Lower leg skin (tissue), 4 donors: Measurements from ENCODE around the gene SPI1. TPM values are rescaled to one million over a fixed set of nuclear protein-coding genes. Genes with fewer than 3 reads are reported as not detected.

Source experiments
- DNase-seq, 2 donors: peaks; one replicate each; pipeline ENCODE4 v3.0.0-alpha.2; 2019; ENCODE audit warnings: low spot score in 2 of 2
- H3K4me3 ChIP-seq: fragments of 200-600 bp; sonication (generic); 2 replicates; pipeline ENCODE4 v1.5.1; 2017; ENCODE audit warnings: mild to moderate bottlenecking, low read depth; ENCODE audit not compliant: poor library complexity, severe bottlenecking
- POLR2A ChIP-seq, 2 donors: fragments of 450-650 bp; IDR thresholded peaks; one replicate each; pipeline ENCODE4 v1.6.1; 2016 to 2017; ENCODE audit warnings: antibody characterized with exemption in 2 of 2, mild to moderate bottlenecking in 1 of 2, moderate library complexity in 1 of 2
- WGBS, 2 donors: methylation state at CpG; one replicate each; pipeline ENCODE4 v1.1.5; 2018; 5-methylcytosine and 5-hydroxymethylcytosine counted together
- intact Hi-C: fragments of 100-400 bp; cut with DNase I; formaldehyde crosslinking; loops from one replicate; pipeline ENCODE4 v1.15.0; 2023; ENCODE audit warnings: low total_unique reads
- total RNA-seq, 4 donors: library from RNA; depleted of rRNA; stranded (reverse); fragments of >200 nt; gene quantifications; one replicate each; pipeline ENCODE4 v1.1.0, GENCODE V29; 2016
- TF ChIP-seq, protein P1 (sequence below), 3 donors: fragments of 450-650 bp; IDR thresholded peaks; one replicate each; pipeline ENCODE4 v1.5.1; 2016; ENCODE audit warnings: antibody characterized with exemption in 3 of 3, mild to moderate bottlenecking in 3 of 3, moderate library complexity in 2 of 3

Gene SPI1
- total RNA-seq, 4 donors from 2014 or later: 7.7 to 13.4 (median 10.6) TPM

DNA sequence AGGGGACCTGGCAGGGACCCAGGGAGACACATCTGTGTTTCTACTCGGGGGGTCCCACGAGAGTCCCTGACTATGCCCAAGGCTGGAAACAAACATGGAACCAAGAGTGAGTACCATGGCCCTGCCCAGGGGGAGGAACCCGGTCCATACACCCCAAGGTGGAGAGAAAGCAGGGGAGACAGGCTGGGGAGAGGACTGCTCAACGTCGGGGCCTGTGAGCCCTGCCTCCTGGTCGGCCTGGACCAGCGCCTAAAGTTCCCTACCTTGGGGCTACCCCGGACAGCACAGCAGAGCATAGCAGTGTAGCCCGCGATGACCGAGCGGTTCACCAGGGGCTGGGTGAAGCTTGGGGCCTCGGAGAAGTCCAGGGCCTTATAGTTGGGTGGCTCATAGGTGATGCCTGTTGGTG is 46.0 kb downstream of the SPI1 start:
- intact Hi-C loops: no loop called here
- no peak for DNase-seq
- no peak overlapping the region for H3K4me3 ChIP-seq
- WGBS, 2 donors: 78% methylated on average over 13 of the region's 13 CpGs
- TF ChIP-seq POLR2A (IDR thresholded peaks at IDR 0.05): no peak
- TF ChIP-seq, protein P1, sequence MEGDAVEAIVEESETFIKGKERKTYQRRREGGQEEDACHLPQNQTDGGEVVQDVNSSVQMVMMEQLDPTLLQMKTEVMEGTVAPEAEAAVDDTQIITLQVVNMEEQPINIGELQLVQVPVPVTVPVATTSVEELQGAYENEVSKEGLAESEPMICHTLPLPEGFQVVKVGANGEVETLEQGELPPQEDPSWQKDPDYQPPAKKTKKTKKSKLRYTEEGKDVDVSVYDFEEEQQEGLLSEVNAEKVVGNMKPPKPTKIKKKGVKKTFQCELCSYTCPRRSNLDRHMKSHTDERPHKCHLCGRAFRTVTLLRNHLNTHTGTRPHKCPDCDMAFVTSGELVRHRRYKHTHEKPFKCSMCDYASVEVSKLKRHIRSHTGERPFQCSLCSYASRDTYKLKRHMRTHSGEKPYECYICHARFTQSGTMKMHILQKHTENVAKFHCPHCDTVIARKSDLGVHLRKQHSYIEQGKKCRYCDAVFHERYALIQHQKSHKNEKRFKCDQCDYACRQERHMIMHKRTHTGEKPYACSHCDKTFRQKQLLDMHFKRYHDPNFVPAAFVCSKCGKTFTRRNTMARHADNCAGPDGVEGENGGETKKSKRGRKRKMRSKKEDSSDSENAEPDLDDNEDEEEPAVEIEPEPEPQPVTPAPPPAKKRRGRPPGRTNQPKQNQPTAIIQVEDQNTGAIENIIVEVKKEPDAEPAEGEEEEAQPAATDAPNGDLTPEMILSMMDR (IDR thresholded peaks at IDR 0.05): no peak

DNA sequence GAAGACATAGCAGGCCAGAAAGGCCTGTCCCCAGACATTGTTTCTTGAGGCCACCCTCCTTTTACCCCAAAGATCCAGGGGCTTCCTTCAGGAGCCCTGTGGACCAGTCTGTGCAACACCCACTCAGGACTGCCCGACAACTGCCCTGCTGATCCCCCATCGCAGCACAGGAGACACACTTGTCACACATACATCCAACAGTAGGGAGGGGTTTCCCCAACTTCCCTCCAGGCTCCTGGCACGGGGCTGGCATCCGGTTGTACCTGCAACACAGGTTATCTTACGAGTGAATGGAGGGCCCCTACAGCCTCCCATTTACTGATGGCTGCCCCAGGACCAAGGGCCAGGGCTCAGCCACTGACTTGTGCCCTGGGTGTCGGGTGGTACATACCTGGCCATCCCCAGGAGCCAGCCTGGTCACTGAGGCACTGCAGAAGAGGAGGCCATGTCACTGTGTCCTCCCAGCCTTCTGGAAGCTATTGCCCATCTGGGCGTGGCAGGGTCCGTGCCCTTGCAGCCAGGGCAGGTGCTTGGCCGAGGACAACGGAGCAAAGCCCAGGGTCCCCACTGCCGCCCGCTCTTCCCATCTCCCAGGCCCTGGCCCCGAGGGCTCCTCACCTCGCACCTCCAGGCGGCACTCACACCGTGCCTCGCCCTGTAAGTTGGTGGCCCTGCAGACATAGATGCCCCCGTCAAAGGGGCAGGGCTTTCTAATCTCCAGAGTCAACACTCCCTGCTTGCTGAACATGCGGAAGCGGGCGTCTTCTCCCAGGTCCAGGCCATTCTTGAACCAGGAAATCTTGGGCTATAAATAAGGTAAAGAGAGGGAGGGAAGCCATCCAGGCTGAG is 46.7 kb downstream of the SPI1 start:
- intact Hi-C loops: no loop called here
- TF ChIP-seq POLR2A (IDR thresholded peaks at IDR 0.05): no peak
- TF ChIP-seq, protein P1 (IDR thresholded peaks at IDR 0.05): no peak
- DNase-seq: no peak
- no peak overlapping the region for H3K4me3 ChIP-seq
- 71 to 76% methylated on average over 14 to 21 of the region's 21 CpGs for WGBS, 2 donors

DNA sequence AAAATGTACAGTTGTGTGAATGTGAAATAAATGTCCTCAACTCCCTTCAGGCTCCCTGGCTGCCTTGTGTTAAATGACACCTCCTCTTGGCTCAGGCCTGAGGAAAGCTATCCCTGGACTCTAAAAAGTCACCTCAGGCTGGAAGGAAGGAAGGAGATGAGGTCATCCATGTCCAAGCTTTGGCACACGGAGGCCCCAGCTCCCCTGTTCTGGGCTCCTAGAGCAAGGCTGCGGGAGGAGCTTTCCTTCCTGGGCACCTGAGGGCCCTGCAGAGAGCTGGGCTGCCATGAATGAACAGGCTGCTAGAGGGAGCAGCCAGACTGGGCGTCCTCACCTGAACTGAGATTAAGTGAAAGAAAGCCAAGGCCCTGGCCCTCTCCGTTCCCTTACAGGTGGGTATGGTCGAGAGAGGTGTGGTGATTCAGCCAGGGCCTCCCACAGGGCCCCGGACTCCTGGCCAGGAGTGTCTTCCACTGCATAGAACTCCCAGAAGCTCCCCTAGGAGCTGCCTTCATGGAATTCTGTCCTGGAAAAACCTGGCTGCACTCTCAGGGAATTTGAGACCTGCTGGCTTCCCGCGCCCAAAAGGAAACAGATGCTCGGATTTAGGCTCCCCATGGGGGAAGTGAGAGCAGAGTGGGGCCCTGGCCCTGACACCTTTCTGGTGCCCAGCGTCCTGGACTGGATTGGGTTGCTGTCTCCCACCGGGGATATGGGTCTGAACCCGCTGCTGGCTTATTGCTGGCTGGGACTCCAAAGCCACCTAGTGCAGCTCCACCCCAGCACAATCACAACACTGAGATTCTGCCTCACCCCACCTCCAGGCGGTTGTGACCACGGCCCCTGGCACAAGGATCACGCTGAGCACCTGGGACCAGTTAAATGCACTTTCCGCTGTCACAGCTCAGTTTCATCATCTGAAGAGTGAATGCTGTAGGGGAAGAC is 48.1 kb downstream of the SPI1 start:
- TF ChIP-seq POLR2A (IDR thresholded peaks at IDR 0.05): no peak
- TF ChIP-seq, protein P1 (IDR thresholded peaks at IDR 0.05): no peak
- no peak overlapping the region for H3K4me3 ChIP-seq
- no peak for DNase-seq
- WGBS, 2 donors: 33 to 45% methylated on average over 13 of the region's 16 CpGs
- intact Hi-C loops: no loop called here

DNA sequence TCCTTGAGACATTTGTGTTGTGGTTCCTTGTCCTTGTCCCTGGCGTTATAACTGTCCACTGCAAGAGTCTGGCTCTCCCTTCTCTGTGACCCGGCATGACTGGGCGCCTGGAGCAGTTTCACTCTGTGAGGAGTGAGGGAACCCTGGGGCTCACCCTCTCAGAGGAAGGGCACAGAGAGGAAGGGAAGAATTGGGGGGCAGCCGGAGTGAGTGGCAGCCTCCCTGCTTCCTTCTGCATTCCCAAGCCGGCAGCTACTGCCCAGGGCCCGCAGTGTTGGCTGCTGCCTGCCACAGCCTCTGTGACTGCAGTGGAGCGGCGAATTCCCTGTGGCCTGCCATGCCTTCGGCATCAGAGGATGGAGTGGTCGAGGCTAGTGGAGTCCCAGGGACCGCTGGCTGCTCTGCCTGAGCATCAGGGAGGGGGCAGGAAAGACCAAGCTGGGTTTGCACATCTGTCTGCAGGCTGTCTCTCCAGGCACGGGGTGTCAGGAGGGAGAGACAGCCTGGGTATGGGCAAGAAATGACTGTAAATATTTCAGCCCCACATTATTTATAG is 48.8 kb downstream of the SPI1 start:
- TF ChIP-seq POLR2A (IDR thresholded peaks at IDR 0.05): no peak
- TF ChIP-seq, protein P1 (IDR thresholded peaks at IDR 0.05): no peak
- DNase-seq: no peak
- intact Hi-C loops: no loop called here

DNA sequence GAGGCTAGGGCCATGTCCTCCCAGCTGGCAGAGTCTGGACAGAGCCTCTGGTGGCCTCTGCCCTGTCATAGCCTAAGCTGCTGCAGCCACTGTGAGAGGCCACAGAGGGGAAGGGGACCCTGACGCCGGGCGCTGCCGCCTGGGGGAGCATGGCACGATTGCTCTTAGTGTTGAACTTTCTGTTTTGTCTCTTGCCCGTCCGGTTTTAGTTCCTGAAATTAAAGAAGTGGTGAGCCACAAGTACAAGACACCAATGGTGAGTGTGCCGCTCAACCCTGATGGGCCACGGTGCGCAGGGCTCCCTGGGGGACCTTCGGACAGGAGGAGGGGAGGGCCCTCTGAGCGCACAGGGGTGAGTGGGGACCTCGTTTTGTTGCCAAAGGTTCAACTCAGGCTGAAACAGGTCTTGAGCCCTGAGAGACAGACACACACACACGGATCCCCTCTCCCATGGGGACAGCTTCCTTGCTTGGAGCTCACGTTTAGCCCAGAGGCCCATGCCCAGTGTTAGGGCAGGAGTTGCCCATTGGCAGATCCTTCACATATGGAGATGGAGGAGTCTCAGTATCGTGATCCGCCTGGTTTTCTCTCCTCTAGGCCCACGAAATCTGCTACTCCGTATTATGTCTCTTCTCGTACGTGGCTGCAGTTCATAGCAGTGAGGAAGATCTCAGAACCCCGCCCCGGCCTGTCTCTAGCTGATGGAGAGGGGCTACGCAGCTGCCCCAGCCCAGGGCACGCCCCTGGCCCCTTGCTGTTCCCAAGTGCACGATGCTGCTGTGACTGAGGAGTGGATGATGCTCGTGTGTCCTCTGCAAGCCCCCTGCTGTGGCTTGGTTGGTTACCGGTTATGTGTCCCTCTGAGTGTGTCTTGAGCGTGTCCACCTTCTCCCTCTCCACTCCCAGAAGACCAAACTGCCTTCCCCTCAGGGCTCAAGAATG is 49.6 kb downstream of the SPI1 start:
- H3K4me3 ChIP-seq: no peak overlapping the region
- no peak for TF ChIP-seq POLR2A (IDR thresholded peaks at IDR 0.05)
- TF ChIP-seq, protein P1 (IDR thresholded peaks at IDR 0.05): no peak
- DNase-seq: no peak
- 86 to 88% methylated on average over 29 of the region's 29 CpGs for whole genome bisulfite sequencing, 2 donors
- intact Hi-C loops: no loop called here

More for the DNA sequence above, 48.8 kb downstream of the SPI1 start:
- 67 to 68% methylated on average over 12 of the region's 12 CpGs for WGBS, 2 donors
- no peak overlapping the region for H3K4me3 ChIP-seq
